Memory B cell (primary cell): Measurements from ENCODE around the gene SYCE1.
A peak's percentile ranks its signal among the peaks of the same experiment; 100 is the strongest.
"Not testable (repeated sequence)": the region's sequence is repeated elsewhere in the genome, so short reads cannot be mapped to it uniquely, and the experiment has no call there.

Experiments
- ATAC-seq: fragments of 150-1000 bp; cut with Tn5 transposase; 2 replicates; pipeline ENCODE4 v1.10.0; 2021; ENCODE audit warnings: low read depth, mild to moderate bottlenecking, moderate library complexity
- DNase-seq, 2 donors: peaks; one replicate each; pipeline ENCODE4 v3.0.0; 2022; ENCODE audit warnings: low spot score in 2 of 2
- H3K27ac Mint-ChIP-seq: one replicate; pipeline ENCODE4 v1.8.0; 2022; ENCODE audit warnings: mild to moderate bottlenecking, moderate library complexity, mixed read lengths
- H3K27me3 Mint-ChIP-seq: one replicate; pipeline ENCODE4 v1.8.0; 2022; ENCODE audit warnings: mixed read lengths
- H3K36me3 Mint-ChIP-seq: one replicate; pipeline ENCODE4 v1.8.0; 2022; ENCODE audit warnings: mild to moderate bottlenecking, mixed read lengths
- H3K4me1 Mint-ChIP-seq: one replicate; pipeline ENCODE4 v1.8.0; 2022; ENCODE audit warnings: mixed read lengths
- H3K4me3 Mint-ChIP-seq: one replicate; pipeline ENCODE4 v1.8.0; 2022; ENCODE audit warnings: mild to moderate bottlenecking, moderate library complexity, mixed read lengths
- H3K9me3 Mint-ChIP-seq: one replicate; pipeline ENCODE4 v1.8.0; 2022; ENCODE audit warnings: mixed read lengths

SYCE1 gene

DNA sequence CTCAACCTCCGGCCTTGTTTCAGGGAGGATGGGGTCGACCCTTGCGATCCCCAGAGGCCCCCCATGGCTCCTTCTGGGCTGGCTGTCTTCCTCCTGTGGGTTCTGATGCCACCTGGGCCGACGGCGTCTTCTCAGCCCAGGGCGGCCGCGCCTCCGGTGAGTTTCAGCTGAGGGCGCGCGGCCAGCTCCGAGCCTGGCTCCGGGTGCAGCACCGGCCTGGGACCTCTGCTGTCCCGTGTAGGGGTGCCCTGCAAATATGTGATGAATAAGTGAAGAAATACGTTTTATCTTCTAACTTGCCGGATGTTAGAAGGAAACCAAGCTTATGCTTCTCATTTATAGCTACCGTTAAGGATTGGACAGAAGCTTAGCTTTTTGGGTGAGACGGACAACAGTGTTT lies 4.4 kb upstream of the SYCE1 start:
- not testable (repeated sequence) for H3K27ac Mint-ChIP-seq, DNase-seq, H3K36me3 Mint-ChIP-seq, H3K4me1 Mint-ChIP-seq, H3K4me3 Mint-ChIP-seq, ATAC-seq, H3K27me3 Mint-ChIP-seq
- H3K9me3 Mint-ChIP-seq = peaks cover 14% of the 10 kb centered on the region

- not testable (repeated sequence) for H3K27ac Mint-ChIP-seq, H3K4me1 Mint-ChIP-seq, H3K36me3 Mint-ChIP-seq, H3K4me3 Mint-ChIP-seq, DNase-seq, H3K27me3 Mint-ChIP-seq
- ATAC-seq = peak; percentile 14
- H3K9me3 Mint-ChIP-seq = peaks cover 12% of the 10 kb centered on the region
Observed at GRCh38 chr10:133568831-133569527, 3.6 kb upstream of the SYCE1 start.

DNA sequence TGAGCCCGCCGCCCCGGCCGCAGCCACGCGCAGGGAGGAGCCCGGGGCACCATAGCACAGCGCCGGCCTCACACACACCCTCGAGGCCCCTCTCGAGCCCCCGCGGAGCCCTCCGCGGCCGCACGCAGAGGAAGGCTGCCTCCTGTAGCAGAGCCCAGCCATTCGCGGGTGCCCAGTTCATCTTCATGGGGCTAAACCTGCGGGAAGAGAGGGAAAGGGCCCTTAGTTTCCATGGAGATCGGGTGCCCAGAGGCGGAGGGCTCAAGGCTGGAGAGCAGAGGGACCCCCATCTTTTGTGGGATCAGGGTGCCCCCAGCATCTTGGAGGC lies 2.9 kb upstream of the SYCE1 start:
- Mint-ChIP-seq H3K36me3 (peaks cover 6% of the 10 kb centered on the region), H3K27ac (no peak overlapping the region), H3K9me3 (peaks cover 8% of the 10 kb centered on the region), H3K4me3 (no peak overlapping the region), H3K4me1 (no peaks in the 10 kb centered on the region), H3K27me3 (peaks cover 9% of the 10 kb centered on the region)
- ATAC-seq (no peak), DNase-seq (no peak)

GRCh38 chr10:133567609-133568286 lies 2.4 kb upstream of the SYCE1 start:
- ATAC-seq = no peak
- H3K36me3 Mint-ChIP-seq = peaks cover 3% of the 10 kb centered on the region
- peaks cover 8% of the 10 kb centered on the region for H3K27me3 Mint-ChIP-seq
- H3K27ac Mint-ChIP-seq = no peak overlapping the region
- DNase-seq = no peak
- H3K4me1 Mint-ChIP-seq = no peaks in the 10 kb centered on the region
- peaks cover 5% of the 10 kb centered on the region for H3K9me3 Mint-ChIP-seq
- no peak overlapping the region for H3K4me3 Mint-ChIP-seq

DNA sequence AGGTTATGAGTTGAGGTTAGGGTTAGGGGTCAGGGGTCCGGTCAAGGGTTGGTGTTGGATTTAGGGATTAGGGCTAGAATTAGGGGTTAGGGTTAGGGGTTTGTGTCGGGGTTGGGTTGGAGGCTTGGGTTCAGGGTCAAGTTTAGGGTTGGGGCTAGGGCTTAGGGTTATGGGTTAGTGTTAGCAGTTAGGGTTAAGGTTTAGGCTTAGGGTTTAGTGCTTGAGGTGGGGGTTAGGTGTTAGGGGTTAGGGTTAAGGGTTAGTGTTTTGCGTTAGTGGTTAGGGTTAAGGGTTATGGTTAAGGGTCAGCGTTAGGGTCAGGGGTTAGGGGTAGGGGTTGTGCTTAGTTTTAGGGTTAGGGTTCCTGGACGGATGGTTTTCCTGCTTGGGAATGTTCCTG lies 1.7 kb upstream of the SYCE1 start:
- H3K27me3 Mint-ChIP-seq = peaks cover 8% of the 10 kb centered on the region
- H3K36me3 Mint-ChIP-seq = peaks cover 3% of the 10 kb centered on the region
- ATAC-seq (no peak), DNase-seq (no peak)
- no peak overlapping the region for H3K27ac Mint-ChIP-seq
- H3K9me3 Mint-ChIP-seq = peaks cover 5% of the 10 kb centered on the region
- no peaks in the 10 kb centered on the region for H3K4me1 Mint-ChIP-seq
- no peak overlapping the region for H3K4me3 Mint-ChIP-seq

- no peak for ATAC-seq
- peaks cover 1% of the 10 kb centered on the region for H3K36me3 Mint-ChIP-seq
- no peak overlapping the region for H3K27ac Mint-ChIP-seq
- H3K9me3 Mint-ChIP-seq = peaks cover 5% of the 10 kb centered on the region
- no peak for DNase-seq
- H3K4me3 Mint-ChIP-seq = no peak overlapping the region
- H3K27me3 Mint-ChIP-seq = peaks cover 8% of the 10 kb centered on the region
- H3K4me1 Mint-ChIP-seq = no peaks in the 10 kb centered on the region
Observed at GRCh38 chr10:133564816-133565215, 567 bp downstream of the SYCE1 start.

DNA sequence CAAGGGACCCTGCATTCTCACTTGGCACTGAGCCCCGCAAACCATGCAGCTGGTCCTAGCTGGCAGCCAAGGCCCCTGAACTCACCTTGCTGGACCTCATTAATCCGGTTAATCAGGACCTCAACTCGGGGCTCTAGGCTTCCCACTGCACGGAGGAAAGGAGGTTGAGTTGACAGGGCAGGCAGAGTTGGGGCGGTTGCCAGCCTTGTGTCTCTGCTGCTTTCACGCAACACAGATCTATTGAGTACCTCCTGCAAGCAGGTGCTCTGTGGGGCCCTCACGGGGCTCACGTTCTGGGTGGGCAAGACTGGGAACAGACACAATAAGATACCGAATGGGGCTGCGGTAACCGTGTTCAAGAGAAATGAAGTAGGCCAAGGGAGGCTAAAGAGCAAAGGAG lies 6.2 kb downstream of the SYCE1 start:
- DNase-seq (no peak), ATAC-seq (no peak)
- Mint-ChIP-seq H3K4me1 (no peaks in the 10 kb centered on the region), H3K27ac (no peak overlapping the region), H3K9me3 (no peaks in the 10 kb centered on the region), H3K27me3 (peaks cover 17% of the 10 kb centered on the region), H3K36me3 (no peaks in the 10 kb centered on the region), H3K4me3 (no peak overlapping the region)

- Mint-ChIP-seq H3K4me1 (no peaks in the 10 kb centered on the region), H3K4me3 (no peak overlapping the region), H3K27me3 (peaks cover 19% of the 10 kb centered on the region), H3K27ac (no peak overlapping the region), H3K9me3 (no peaks in the 10 kb centered on the region), H3K36me3 (no peaks in the 10 kb centered on the region)
- ATAC-seq (no peak), DNase-seq (no peak)
Observed at GRCh38 chr10:133557381-133557780, 8.0 kb downstream of the SYCE1 start.

DNA sequence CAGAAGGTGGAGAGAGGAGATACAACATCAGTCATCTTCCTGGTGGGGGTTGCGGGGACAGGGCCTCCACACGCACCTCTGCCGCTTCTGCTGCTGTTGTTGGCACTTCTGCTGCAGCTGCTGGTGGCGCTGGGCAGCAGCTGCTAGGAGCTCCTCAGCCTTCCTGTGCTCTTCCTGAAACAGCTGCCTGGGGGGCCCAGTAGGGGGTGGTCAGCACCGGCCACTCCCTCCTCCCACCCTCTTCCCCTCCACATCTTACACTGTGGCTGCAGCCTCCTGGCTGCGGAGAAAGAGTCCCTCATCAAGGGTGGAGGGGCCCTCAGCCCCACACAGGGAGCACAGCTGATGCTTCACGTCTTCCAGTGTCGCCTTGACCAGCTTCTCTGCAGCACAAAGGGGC lies 9.9 kb downstream of the SYCE1 start:
- Mint-ChIP-seq H3K36me3 (no peaks in the 10 kb centered on the region), H3K27ac (no peak overlapping the region), H3K4me1 (no peaks in the 10 kb centered on the region), H3K27me3 (peaks cover 23% of the 10 kb centered on the region), H3K4me3 (no peak overlapping the region), H3K9me3 (no peaks in the 10 kb centered on the region)
- ATAC-seq (no peak), DNase-seq (no peak)

DNA sequence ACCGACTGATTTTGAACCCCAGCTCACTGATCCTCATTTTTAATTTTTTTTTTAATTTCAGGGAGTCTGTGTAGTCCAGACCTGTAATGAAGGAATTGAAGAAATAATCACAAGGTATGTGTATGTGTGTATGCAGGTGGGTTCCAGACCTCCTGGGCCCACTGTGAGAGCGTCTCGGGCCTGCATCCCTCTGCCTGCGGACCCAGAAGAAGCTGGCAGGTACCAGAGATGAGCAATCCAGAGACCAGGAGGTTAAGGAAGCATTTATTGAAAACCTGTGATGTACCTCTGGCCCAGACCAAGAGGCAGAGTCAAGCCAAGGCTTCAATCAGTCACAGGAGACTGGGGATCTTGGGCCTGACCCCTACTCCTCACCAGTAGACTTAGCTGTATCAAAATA lies 10.8 kb downstream of the SYCE1 start:
- no peaks in the 10 kb centered on the region for H3K9me3 Mint-ChIP-seq
- no peak overlapping the region for H3K4me3 Mint-ChIP-seq
- no peak for DNase-seq
- no peak overlapping the region for H3K27ac Mint-ChIP-seq
- H3K27me3 Mint-ChIP-seq = peaks cover 23% of the 10 kb centered on the region
- ATAC-seq = no peak
- no peaks in the 10 kb centered on the region for H3K4me1 Mint-ChIP-seq
- no peaks in the 10 kb centered on the region for H3K36me3 Mint-ChIP-seq

DNA sequence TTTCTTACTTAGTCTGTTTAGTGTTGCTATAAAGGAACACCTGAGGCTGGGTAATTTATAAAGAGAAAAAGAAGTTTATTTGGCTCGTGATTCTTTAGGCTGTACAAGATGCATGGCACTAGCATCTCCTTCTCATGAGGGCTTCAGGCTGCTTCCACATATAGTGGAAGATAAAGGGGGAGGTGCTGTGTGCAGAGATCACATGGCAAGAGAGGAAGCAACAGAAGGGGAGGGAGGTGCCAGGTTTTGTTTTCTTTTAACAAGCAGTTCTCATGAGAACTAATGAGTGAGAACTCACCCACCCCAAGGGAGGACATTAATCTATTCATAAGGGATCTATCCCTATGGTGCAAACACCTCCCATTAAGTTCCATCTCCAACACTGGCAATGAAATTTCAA lies 20.9 kb downstream of the SYCE1 start:
- Mint-ChIP-seq H3K4me3 (no peak overlapping the region), H3K36me3 (peaks cover 2% of the 10 kb centered on the region), H3K4me1 (peaks cover 7% of the 10 kb centered on the region), H3K27ac (no peak overlapping the region), H3K9me3 (peaks cover 15% of the 10 kb centered on the region), H3K27me3 (peaks cover 21% of the 10 kb centered on the region)
- DNase-seq (no peak), ATAC-seq (no peak)

- H3K36me3 Mint-ChIP-seq, ATAC-seq, H3K9me3 Mint-ChIP-seq, H3K27me3 Mint-ChIP-seq, H3K4me1 Mint-ChIP-seq, H3K27ac Mint-ChIP-seq, DNase-seq, H3K4me3 Mint-ChIP-seq: not testable (repeated sequence)
Observed at GRCh38 chr10:133541441-133541975, 23.9 kb downstream of the SYCE1 start.

DNA sequence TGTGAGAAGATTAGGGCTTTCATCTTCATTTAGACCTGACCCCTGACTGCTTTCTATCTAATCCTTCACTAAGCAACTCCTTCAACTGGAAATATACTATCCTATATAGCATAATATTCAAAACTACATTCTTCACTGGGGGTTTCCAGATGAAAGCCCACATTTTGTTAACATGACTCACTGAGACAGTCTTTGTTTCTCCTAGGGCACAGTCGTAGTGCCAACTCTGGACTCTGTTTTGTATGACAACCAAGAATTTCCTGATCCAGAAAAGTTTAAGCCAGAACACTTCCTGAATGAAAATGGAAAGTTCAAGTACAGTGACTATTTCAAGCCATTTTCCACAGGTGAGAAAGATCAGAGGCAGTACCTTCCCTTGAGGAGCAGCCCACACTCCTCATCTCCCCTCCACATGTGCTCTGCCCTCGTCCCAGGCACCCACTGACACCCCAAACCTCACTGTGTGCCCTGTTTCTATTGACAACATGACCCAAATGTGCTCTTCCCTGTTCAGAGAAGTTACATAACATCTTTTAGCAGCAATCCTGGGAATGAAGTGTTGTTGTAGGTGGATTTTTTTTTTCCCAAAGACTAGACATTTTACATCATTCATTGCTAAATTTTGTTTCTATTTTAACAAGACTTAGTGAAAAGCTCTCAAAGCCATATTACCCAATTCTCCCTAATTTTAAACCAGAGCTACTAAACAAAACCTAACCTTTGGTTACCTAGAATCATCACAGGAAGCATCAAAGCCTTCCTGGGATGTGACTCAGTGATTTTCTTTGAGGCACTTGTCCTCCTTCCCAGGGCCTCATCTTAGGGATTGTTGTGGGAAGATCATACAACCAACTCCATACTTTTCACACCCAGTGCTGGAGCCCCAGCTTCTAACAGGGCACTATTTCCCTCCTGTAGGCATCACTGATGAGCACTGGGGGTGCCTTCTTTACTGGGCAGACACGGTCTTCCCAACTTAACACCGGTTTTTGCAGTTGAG lies 27.5 kb downstream of the SYCE1 start:
- no peaks in the 10 kb centered on the region for H3K36me3 Mint-ChIP-seq
- H3K9me3 Mint-ChIP-seq = peaks cover 2% of the 10 kb centered on the region
- no peak for ATAC-seq
- DNase-seq = no peak
- peaks cover 5% of the 10 kb centered on the region for H3K4me1 Mint-ChIP-seq
- H3K27ac Mint-ChIP-seq = no peak overlapping the region
- no peak overlapping the region for H3K4me3 Mint-ChIP-seq
- H3K27me3 Mint-ChIP-seq = peaks cover 11% of the 10 kb centered on the region

- Mint-ChIP-seq H3K27ac (no peak overlapping the region), H3K36me3 (no peaks in the 10 kb centered on the region), H3K4me1 (peaks cover 3% of the 10 kb centered on the region), H3K27me3 (peaks cover 16% of the 10 kb centered on the region), H3K9me3 (peaks cover 2% of the 10 kb centered on the region), H3K4me3 (no peak overlapping the region)
- DNase-seq (no peak), ATAC-seq (no peak)
Observed at GRCh38 chr10:133536198-133536597, 29.2 kb downstream of the SYCE1 start.
